Endothelial cell of umbilical vein (primary cell): ENCODE measurements around the gene ZNF319. TPM values are rescaled to one million over a fixed set of nuclear protein-coding genes. Genes with fewer than 3 reads are reported as not detected.

Experiments used
- BruUV-seq: library from RNA; stranded (reverse); fragments of 400-500 nt; replicated peaks from 2 replicates; lab custom pipeline; 2021; lab: Mats Ljungman, UMichigan
- CTCF ChIA-PET: fragments of 300-600, 350-600 bp; sonication (Branson Sonifier 250); formaldehyde crosslinking; loops from one replicate; lab custom pipeline; 2021; ENCODE audit warnings: antibody characterized with exemption, inconsistent platforms; lab: Charles Lee
- POLR2A ChIA-PET: fragments of 300-600, 350-600 bp; sonication (Branson Sonifier 250); formaldehyde crosslinking; loops from one replicate; lab custom pipeline; 2021; ENCODE audit warnings: antibody characterized with exemption, inconsistent platforms; lab: Charles Lee
- DNase-seq: peaks from one replicate; pipeline ENCODE4 v3.0.0-alpha.2; 2011; ENCODE audit warnings: low read depth, low spot score
- FAIRE-seq: peaks from 2 replicates; lab custom pipeline; 2011; peaks lifted over from hg19 to GRCh38; lab: Jason Lieb, UNC
- H2AFZ ChIP-seq: 2 replicates; pipeline ENCODE4 v1.6.0; 2012; ENCODE audit warnings: low read depth, low read length, control low read depth, inconsistent platforms
- H3K27ac ChIP-seq: 2 replicates; pipeline ENCODE4 v1.5.1; 2011; ENCODE audit warnings: low read depth, mild to moderate bottlenecking, control low read depth, low read length, moderate library complexity; ENCODE audit not compliant: insufficient read depth
- H3K27me3 ChIP-seq, 2 experiments: 2 replicates each; pipeline versions ENCODE4 v1.6.0 to v1.6.1; 2011; ENCODE audit warnings: low read length in 2 of 2, mixed read lengths in 1 of 2; ENCODE audit not compliant: control insufficient read depth in 2 of 2, insufficient read depth in 2 of 2
- H3K36me3 ChIP-seq, 2 experiments: 2 replicates in 1 of 2; 3 replicates in 1 of 2; pipeline ENCODE4 v1.5.1; 2011; ENCODE audit warnings: low read length in 2 of 2, mild to moderate bottlenecking in 1 of 2, moderate library complexity in 1 of 2; ENCODE audit not compliant: control insufficient read depth in 2 of 2, insufficient read depth in 2 of 2; ENCODE audit errors: extremely low read depth in 1 of 2
- H3K4me1 ChIP-seq: 3 replicates; pipeline ENCODE4 v1.5.1; 2011; ENCODE audit warnings: mild to moderate bottlenecking, low read length; ENCODE audit not compliant: control insufficient read depth, insufficient read depth; ENCODE audit errors: extremely low read depth
- H3K4me2 ChIP-seq: 2 replicates; pipeline ENCODE4 v1.6.1; 2011; ENCODE audit warnings: low read length, control low read depth, mixed read lengths; ENCODE audit not compliant: insufficient read depth
- H3K4me3 ChIP-seq, 3 experiments: fragments of 200-600 bp in 1 of 3; sonication (generic), shearing (Covaris generic) in 1 of 3; replicated peaks in 1 of 3; 2 replicates each; pipeline ENCODE4 v1.5.1; 2011 to 2016; ENCODE audit warnings: control low read depth in 3 of 3, low read length in 3 of 3, mild to moderate bottlenecking in 2 of 3, inconsistent platforms in 1 of 3, low read depth in 1 of 3, moderate library complexity in 1 of 3; ENCODE audit not compliant: insufficient read depth in 1 of 3
- H3K79me2 ChIP-seq: 2 replicates; pipeline ENCODE4 v1.6.0; 2012; ENCODE audit warnings: low read length, inconsistent platforms; ENCODE audit not compliant: control insufficient read depth, insufficient read depth
- H3K9ac ChIP-seq: replicated peaks from 2 replicates; pipeline ENCODE3; 2011; ENCODE audit warnings: low read length, control low read depth; ENCODE audit not compliant: insufficient read depth; ENCODE audit errors: extremely low read depth
- H3K9me1 ChIP-seq: replicated peaks from 3 replicates; pipeline ENCODE4 v1.6.0; 2011; ENCODE audit warnings: mild to moderate bottlenecking, low read length; ENCODE audit not compliant: control insufficient read depth, insufficient read depth; ENCODE audit errors: extremely low read depth
- H3K9me3 ChIP-seq: replicated peaks from 2 replicates; pipeline ENCODE4 v1.5.1; 2012; ENCODE audit warnings: low read length, inconsistent platforms; ENCODE audit not compliant: control insufficient read depth, insufficient read depth
- H4K20me1 ChIP-seq: replicated peaks from 2 replicates; pipeline ENCODE3; 2011; ENCODE audit warnings: mild to moderate bottlenecking, low read length; ENCODE audit not compliant: control insufficient read depth, insufficient read depth; ENCODE audit errors: extremely low read depth
- CTCF ChIP-seq, 2 donors: IDR thresholded peaks; 1 replicate in 1 of 2; 2 replicates in 1 of 2; pipeline ENCODE4 v1.5.1; 2011; ENCODE audit warnings: low read length in 2 of 2, mild to moderate bottlenecking in 2 of 2, moderate library complexity in 2 of 2, control low read depth in 1 of 2, inconsistent platforms in 1 of 2, low read depth in 1 of 2; ENCODE audit not compliant: insufficient read depth in 1 of 2; ENCODE audit errors: extremely low read depth in 1 of 2
- EZH2 ChIP-seq: IDR thresholded peaks from 2 replicates; pipeline ENCODE4 v1.6.1; 2012; ENCODE audit warnings: borderline replicate concordance, low read depth, mild to moderate bottlenecking, moderate library complexity, low read length, inconsistent platforms; ENCODE audit not compliant: severe bottlenecking
- FOS ChIP-seq: IDR thresholded peaks from 2 replicates; pipeline ENCODE4 v1.6.1; 2011; ENCODE audit warnings: mild to moderate bottlenecking, low read length, moderate library complexity, borderline replicate concordance; ENCODE audit not compliant: insufficient read depth
- GATA2 ChIP-seq: IDR thresholded peaks from 2 replicates; pipeline ENCODE4 v1.7.0; 2011; ENCODE audit warnings: low read depth, mild to moderate bottlenecking, moderate library complexity, mixed read lengths, low read length; ENCODE audit not compliant: insufficient read length, insufficient read depth
- JUN ChIP-seq: IDR thresholded peaks from 2 replicates; pipeline ENCODE4 v1.6.1; 2011; ENCODE audit warnings: borderline replicate concordance, low read depth; ENCODE audit not compliant: insufficient read length, insufficient read depth
- MAX ChIP-seq: IDR thresholded peaks from 2 replicates; pipeline ENCODE4 v1.6.1; 2011; ENCODE audit not compliant: insufficient read depth, insufficient read length
- MYC ChIP-seq: IDR thresholded peaks from one replicate; pipeline ENCODE4 v1.6.1; 2011; ENCODE audit warnings: mild to moderate bottlenecking, low read depth, low read length
- POLR2A ChIP-seq: IDR thresholded peaks from 2 replicates; pipeline ENCODE4 v1.6.1; 2012; ENCODE audit warnings: low read depth, mild to moderate bottlenecking, control low read depth, low read length
- POLR2AphosphoS5 ChIP-seq: IDR thresholded peaks from 2 replicates; pipeline ENCODE4 v1.6.1; 2012; ENCODE audit warnings: low read depth, mild to moderate bottlenecking, control low read depth, low read length, moderate library complexity; ENCODE audit not compliant: insufficient read depth
- dilution Hi-C: fragments of 300-500 bp; cut with MboI; formaldehyde crosslinking; loops from one replicate; pipeline ENCODE4 v1.15.0; 2019; ENCODE audit warnings: low sequenced_read_pairs; ENCODE audit not compliant: extremely low pct_ligation_motif_present
- intact Hi-C: fragments of 100-400 bp; cut with micrococcal nuclease; formaldehyde crosslinking; loops from one replicate; pipeline ENCODE4 v1.10.0; 2022
- polyA plus RNA-seq, 4 experiments: library from polyadenylated mRNA; depleted of rRNA in 3 of 4; stranded (reverse) in 3 of 4; unstranded in 1 of 4; fragments of >200 nt; gene quantifications; 2 replicates each; pipeline versions ENCODE4 v1.2.1 to v1.2.3, GENCODE V29; 2011 to 2012; ENCODE audit warnings: missing spikeins in 1 of 4
- total RNA-seq: library from RNA; stranded (reverse); gene quantifications from 2 replicates; pipeline ENCODE4 v1.2.3, GENCODE V29; 2021

The ZNF319 gene
- total and polyA plus RNA-seq, 2 donors (not counting 3 experiments of a cell fraction or from before 2014, with no cell fraction given) = 5.4 to 9.9 TPM

- H3K79me2 ChIP-seq = no peaks in the 10 kb centered on the region
- FAIRE-seq (no peak), DNase-seq (no peak)
- no TSS peak for BruUV-seq
- no peak overlapping the region for H3K9ac ChIP-seq
- H3K36me3 ChIP-seq = no peaks in the 10 kb centered on the region
- intact Hi-C loops (no loop called here), dilution Hi-C loops (no loop called here)
- no peak for TF ChIP-seq POLR2AphosphoS5
- no peak for TF ChIP-seq MYC
- no peak for TF ChIP-seq FOS
- no peak for TF ChIP-seq CTCF (IDR thresholded peaks at IDR 0.05; ENCODE audit: extremely low read depth in 1 of 2, insufficient read depth in 1 of 2, low read depth in 1 of 2, low read length in 2 of 2)
- TF ChIP-seq JUN = no peak
- no peak for TF ChIP-seq GATA2
- no peak for TF ChIP-seq POLR2A
- TF ChIP-seq MAX = no peak
- TF ChIP-seq EZH2 = no peak
- no peak overlapping the region for H3K4me2 ChIP-seq
- no peaks in the 10 kb centered on the region for H3K9me3 ChIP-seq
- no peaks in the 10 kb centered on the region for H4K20me1 ChIP-seq
- no peak overlapping the region for H3K4me3 ChIP-seq
- no peak overlapping the region for H3K27ac ChIP-seq
- no peak overlapping the region for H2AFZ ChIP-seq
- no peaks in the 10 kb centered on the region for H3K27me3 ChIP-seq
- no peaks in the 10 kb centered on the region for H3K4me1 ChIP-seq
- ChIA-PET POLR2A (no interaction called here), CTCF (no interaction called here)
- no peaks in the 10 kb centered on the region for H3K9me1 ChIP-seq
Measured at GRCh38 chr16:58045096-58045495, 44.6 kb upstream of the ZNF319 start.
